HG02759 (cell line): ENCODE results near the gene WAC.

Source experiments
- ATAC-seq: cut with Tn5 transposase; IDR thresholded peaks from one replicate; pipeline ENCODE4 v1.9.1; 2021; ENCODE audit warnings: mild to moderate bottlenecking, moderate library complexity; ENCODE audit not compliant: unreplicated experiment

The WAC gene

DNA sequence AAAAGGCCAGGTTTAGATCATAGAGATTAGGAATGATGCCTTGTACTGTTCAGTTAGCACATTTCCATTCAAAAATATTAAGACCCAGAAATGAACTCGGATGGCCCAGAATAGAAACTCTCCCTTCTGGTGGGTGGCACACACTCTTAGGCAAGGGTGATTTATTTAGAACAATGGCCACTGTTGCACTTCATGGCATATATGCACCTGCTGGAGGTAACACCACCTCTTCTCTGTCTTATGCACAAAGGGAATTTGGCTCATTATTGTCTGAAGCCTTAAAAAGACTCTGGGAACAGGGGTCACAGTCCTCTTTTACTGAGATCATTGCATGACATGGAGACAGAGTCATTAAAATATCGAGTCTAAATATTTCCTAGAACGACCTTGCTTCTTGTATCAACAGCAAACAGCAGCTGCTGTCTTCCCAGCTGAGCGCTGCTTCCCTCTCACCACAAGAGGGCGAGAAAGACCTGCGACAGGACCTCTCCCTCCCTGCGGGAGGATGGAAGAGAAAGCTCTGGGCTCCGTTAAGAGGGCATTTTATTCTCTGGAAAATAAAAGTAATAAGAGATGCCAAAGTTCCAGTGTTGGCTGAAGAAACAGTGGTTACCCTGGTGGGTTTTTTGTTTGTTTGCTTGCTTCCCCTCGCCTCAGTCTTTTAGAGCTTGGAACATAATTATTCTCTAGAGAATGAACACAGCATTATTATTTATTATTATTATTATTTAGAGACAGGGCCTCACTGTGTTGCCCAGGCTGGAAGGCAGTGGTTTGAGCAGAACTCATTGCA is 130.9 kb downstream of the WAC start:
- ATAC-seq, result peak; percentile 90

DNA sequence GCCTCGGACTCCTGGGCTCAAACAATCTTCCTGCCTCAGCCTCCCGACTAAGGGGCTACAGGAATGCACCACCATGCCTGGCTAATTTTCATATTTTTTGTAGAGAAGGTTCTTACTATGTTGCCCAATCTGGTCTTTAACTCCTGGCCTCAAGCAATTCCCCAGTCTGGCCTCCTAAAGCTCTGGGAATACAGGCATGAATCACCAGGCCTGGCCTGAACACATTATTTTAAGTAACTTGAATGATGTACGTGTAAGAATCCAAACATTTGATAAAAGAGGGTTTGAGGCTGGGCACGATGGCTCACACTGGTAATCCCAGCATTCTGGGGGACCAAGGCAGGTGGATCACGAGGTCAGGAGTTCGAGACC is 131.4 kb downstream of the WAC start:
- no peak for ATAC-seq

- no peak for ATAC-seq
Observed at GRCh38 chr10:28666751-28667467, 134.0 kb downstream of the WAC start.

DNA sequence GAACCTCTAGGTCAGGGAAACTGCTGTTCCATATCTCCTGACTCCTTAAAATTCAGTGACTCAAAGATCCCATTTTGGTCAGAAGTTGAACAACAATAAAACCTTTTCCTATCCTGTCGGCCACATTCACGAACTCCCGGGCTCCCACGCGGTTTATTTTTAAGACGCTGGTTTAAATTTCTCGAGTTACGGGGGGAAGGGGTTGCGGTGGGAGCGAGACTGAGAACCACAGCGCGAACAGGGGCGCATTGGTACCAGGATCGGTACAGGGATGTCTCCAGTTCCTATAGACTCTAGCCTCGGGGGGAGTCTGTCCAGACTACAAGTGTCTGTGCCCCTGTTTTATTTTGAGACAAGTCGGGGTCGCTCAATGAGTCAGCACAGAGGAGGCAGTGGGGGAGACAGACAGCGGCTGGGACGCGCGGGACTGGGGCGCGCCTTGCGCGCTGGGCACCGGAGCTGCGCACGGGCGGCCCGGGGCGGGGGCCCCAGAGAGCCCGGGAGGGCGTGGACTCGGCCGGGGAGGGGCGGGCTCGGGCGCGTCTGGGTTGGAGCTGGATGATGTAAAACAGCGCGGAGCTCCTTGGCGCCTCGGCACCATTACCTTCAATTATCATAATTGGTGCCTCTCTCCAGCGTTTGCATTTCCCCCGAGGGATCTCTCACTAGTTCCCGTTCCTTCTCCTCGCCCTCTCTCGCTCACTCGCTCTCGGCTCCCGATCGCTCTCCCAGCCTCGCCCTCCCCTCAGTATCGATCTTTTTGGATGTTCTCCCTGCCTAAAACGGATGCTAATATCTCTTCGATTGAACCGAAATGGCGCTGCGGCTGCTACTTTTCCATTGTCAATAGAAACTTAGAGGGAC is 135.7 kb downstream of the WAC start:
- peak; percentile 62 for ATAC-seq

- no peak for ATAC-seq
Observed at GRCh38 chr10:28669227-28670173, 136.6 kb downstream of the WAC start.
